ENCODE data around the gene DPH3.

DNA sequence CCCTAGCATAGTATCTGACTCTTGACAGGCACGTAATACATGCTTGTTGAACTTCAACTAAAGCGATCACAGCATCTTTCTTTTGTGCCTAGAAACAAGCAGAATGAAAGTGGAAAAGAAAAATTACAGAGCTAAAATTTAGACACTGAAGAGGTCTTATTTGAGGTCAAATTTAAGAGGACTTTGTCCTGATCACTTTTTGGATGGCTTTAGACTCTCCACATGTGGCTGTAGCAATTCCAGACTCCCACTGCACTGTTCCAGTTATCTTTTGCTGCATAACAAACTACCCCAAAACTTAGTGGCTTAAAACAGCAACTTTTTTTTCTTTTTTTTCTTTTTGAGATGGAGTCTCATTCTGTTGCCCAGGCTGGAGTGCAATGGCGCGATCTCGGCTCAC, 23.5 kb downstream of the DPH3 start:
- TF ChIP-seq, protein P1, sequence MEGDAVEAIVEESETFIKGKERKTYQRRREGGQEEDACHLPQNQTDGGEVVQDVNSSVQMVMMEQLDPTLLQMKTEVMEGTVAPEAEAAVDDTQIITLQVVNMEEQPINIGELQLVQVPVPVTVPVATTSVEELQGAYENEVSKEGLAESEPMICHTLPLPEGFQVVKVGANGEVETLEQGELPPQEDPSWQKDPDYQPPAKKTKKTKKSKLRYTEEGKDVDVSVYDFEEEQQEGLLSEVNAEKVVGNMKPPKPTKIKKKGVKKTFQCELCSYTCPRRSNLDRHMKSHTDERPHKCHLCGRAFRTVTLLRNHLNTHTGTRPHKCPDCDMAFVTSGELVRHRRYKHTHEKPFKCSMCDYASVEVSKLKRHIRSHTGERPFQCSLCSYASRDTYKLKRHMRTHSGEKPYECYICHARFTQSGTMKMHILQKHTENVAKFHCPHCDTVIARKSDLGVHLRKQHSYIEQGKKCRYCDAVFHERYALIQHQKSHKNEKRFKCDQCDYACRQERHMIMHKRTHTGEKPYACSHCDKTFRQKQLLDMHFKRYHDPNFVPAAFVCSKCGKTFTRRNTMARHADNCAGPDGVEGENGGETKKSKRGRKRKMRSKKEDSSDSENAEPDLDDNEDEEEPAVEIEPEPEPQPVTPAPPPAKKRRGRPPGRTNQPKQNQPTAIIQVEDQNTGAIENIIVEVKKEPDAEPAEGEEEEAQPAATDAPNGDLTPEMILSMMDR (conservative IDR thresholded peaks at IDR 0.05) = no peak
- no peak for TF ChIP-seq EZH2 (IDR thresholded peaks at IDR 0.05; ENCODE audit: low read depth)

Data from PC-9 (cell line).